HepG2 (cell line): ENCODE results near the gene NYNRIN. TPM values are rescaled to one million over a fixed set of nuclear protein-coding genes. Genes with fewer than 3 reads are reported as not detected.

ENCODE experiments used
- BORCS8-MEF2B ChIP-seq: sonication (generic); formaldehyde crosslinking; IDR thresholded peaks from 2 replicates; pipeline ENCODE4 v1.8.0; 2022; ENCODE audit warnings: mild to moderate bottlenecking, missing genetic modification reagents
- CREM ChIP-seq, 2 experiments: sonication (generic) in 1 of 2; formaldehyde crosslinking in 1 of 2; IDR thresholded peaks; 2 replicates each; pipeline versions ENCODE4 v1.4.0 to v1.6.1; 2016 to 2020; ENCODE audit warnings: antibody characterized with exemption in 1 of 2, mild to moderate bottlenecking in 1 of 2, missing genetic modification reagents in 1 of 2
- HNF4G ChIP-seq, 2 experiments: sonication (generic) in 1 of 2; formaldehyde crosslinking in 1 of 2; IDR thresholded peaks; 2 replicates each; pipeline versions ENCODE4 v1.4.0 to v1.6.1; 2011 to 2020; ENCODE audit warnings: borderline replicate concordance in 2 of 2, low read depth in 2 of 2, mild to moderate bottlenecking in 2 of 2, low read length in 1 of 2, missing genetic modification reagents in 1 of 2, moderate library complexity in 1 of 2
- HNRNPH1 ChIP-seq: fragments of 200-400 bp; formaldehyde crosslinking; optimal IDR thresholded peaks from 2 replicates; pipeline ENCODE3; 2017; ENCODE audit warnings: mild to moderate bottlenecking, low read depth, low read length
- JUNB ChIP-seq: sonication (generic); formaldehyde crosslinking; IDR thresholded peaks from 2 replicates; pipeline ENCODE4 v1.8.0; 2022; ENCODE audit warnings: missing genetic modification reagents, mild to moderate bottlenecking, borderline replicate concordance
- KLF12 ChIP-seq: sonication (generic); formaldehyde crosslinking; IDR thresholded peaks from 2 replicates; pipeline ENCODE4 v1.4.0; 2020; ENCODE audit warnings: missing genetic modification reagents, borderline replicate concordance
- NBN ChIP-seq: fragments of 450-650 bp; conservative IDR thresholded peaks from 2 replicates; pipeline ENCODE4 v1.6.1; 2017
- NR2C2 ChIP-seq: sonication (generic); formaldehyde crosslinking; IDR thresholded peaks from 2 replicates; pipeline ENCODE4 v1.4.0; 2020; ENCODE audit warnings: missing genetic modification reagents, mild to moderate bottlenecking, moderate library complexity, borderline replicate concordance
- PRPF4 ChIP-seq: fragments of 200-400 bp; formaldehyde crosslinking; IDR thresholded peaks from 2 replicates; pipeline ENCODE4 v1.6.1; 2016; ENCODE audit warnings: low read length, low read depth; ENCODE audit not compliant: poor library complexity, severe bottlenecking
- SKI ChIP-seq: fragments of 450-650 bp; IDR thresholded peaks from one replicate; pipeline ENCODE4 v1.6.1; 2018; ENCODE audit warnings: mild to moderate bottlenecking; ENCODE audit not compliant: partially characterized antibody
- TBP ChIP-seq: sonication (generic); formaldehyde crosslinking; IDR thresholded peaks from 2 replicates; pipeline ENCODE4 v1.5.0; 2020; ENCODE audit warnings: missing genetic modification reagents
- TEAD3 ChIP-seq: optimal IDR thresholded peaks from 2 replicates; pipeline ENCODE3; 2016; ENCODE audit warnings: borderline replicate concordance
- ZKSCAN5 ChIP-seq: sonication (generic); formaldehyde crosslinking; IDR thresholded peaks from 2 replicates; pipeline ENCODE4 v1.5.1; 2020; ENCODE audit warnings: mild to moderate bottlenecking, missing genetic modification reagents
- ZNF138 ChIP-seq: sonication (generic); formaldehyde crosslinking; IDR thresholded peaks from 2 replicates; pipeline ENCODE4 v1.5.0; 2020; ENCODE audit warnings: mild to moderate bottlenecking, low read depth, missing genetic modification reagents
- ZNF224 ChIP-seq: sonication (generic); formaldehyde crosslinking; IDR thresholded peaks from 2 replicates; pipeline ENCODE4 v1.5.0; 2020; ENCODE audit warnings: mild to moderate bottlenecking, missing genetic modification reagents
- ZNF317 ChIP-seq: sonication (generic); formaldehyde crosslinking; IDR thresholded peaks from 2 replicates; pipeline ENCODE4 v1.5.0; 2020; ENCODE audit warnings: mild to moderate bottlenecking, missing genetic modification reagents
- ZNF335 ChIP-seq: sonication (generic); formaldehyde crosslinking; IDR thresholded peaks from 2 replicates; pipeline ENCODE4 v1.4.0; 2020; ENCODE audit warnings: missing genetic modification reagents
- ZNF382 ChIP-seq: sonication (generic); formaldehyde crosslinking; IDR thresholded peaks from 2 replicates; pipeline ENCODE4 v1.5.0; 2020; ENCODE audit warnings: missing genetic modification reagents, mild to moderate bottlenecking, borderline replicate concordance
- ZNF451 ChIP-seq: sonication (generic); formaldehyde crosslinking; IDR thresholded peaks from 2 replicates; pipeline ENCODE4 v1.5.0; 2020; ENCODE audit warnings: mild to moderate bottlenecking, missing genetic modification reagents
- ZNF530 ChIP-seq: sonication (generic); formaldehyde crosslinking; IDR thresholded peaks from 2 replicates; pipeline ENCODE4 v1.5.0; 2020; ENCODE audit warnings: low read depth, mild to moderate bottlenecking, missing genetic modification reagents
- ZNF547 ChIP-seq: sonication (generic); formaldehyde crosslinking; IDR thresholded peaks from 2 replicates; pipeline ENCODE4 v1.5.1; 2020; ENCODE audit warnings: mild to moderate bottlenecking, missing genetic modification reagents
- polyA plus RNA-seq, 8 experiments: library from polyadenylated mRNA; depleted of rRNA in 3 of 8; stranded (reverse) in 7 of 8; unstranded in 1 of 8; fragments of >200 nt; fragmentation: Illumina TruSeq in 4 of 8; extraction: Trizol in 4 of 8; gene quantifications; 2 replicates each; pipeline versions ENCODE4 v1.2.1 to v1.2.3, GENCODE V29; 2011 to 2016; ENCODE audit warnings: low read depth in 4 of 8, missing spikeins in 1 of 8, mixed read lengths in 1 of 8; ENCODE audit not compliant: insufficient read depth in 1 of 8
- total RNA-seq, 5 experiments: library from RNA; depleted of rRNA; stranded (reverse); fragments of >200 nt; fragmentation: Illumina TruSeq; extraction: Trizol; gene quantifications; 2 replicates each; pipeline ENCODE4 v1.2.3, GENCODE V29; 2016; ENCODE audit warnings: low read depth in 1 of 5
- TF ChIP-seq, protein P1 (sequence below): sonication (generic); formaldehyde crosslinking; IDR thresholded peaks from 2 replicates; pipeline ENCODE4 v1.4.0; 2020; ENCODE audit warnings: low read depth, mild to moderate bottlenecking, missing genetic modification reagents
- TF ChIP-seq, protein P2 (sequence below): sonication (generic); formaldehyde crosslinking; IDR thresholded peaks from 2 replicates; pipeline ENCODE4 v1.4.0; 2020; ENCODE audit warnings: missing genetic modification reagents
- TF ChIP-seq, protein P3 (sequence below): sonication (generic); formaldehyde crosslinking; IDR thresholded peaks from 2 replicates; pipeline ENCODE4 v1.4.0; 2020; ENCODE audit warnings: mild to moderate bottlenecking, missing genetic modification reagents
- TF ChIP-seq, protein P4 (sequence below): sonication (generic); formaldehyde crosslinking; IDR thresholded peaks from 2 replicates; pipeline ENCODE4 v1.4.0; 2020; ENCODE audit warnings: missing genetic modification reagents

Gene NYNRIN
- total and polyA plus RNA-seq, 2 of the 13 experiments (the other 11 are each of a cell fraction or from before 2014, with no cell fraction given), result 0.63 to 1.1 TPM

DNA sequence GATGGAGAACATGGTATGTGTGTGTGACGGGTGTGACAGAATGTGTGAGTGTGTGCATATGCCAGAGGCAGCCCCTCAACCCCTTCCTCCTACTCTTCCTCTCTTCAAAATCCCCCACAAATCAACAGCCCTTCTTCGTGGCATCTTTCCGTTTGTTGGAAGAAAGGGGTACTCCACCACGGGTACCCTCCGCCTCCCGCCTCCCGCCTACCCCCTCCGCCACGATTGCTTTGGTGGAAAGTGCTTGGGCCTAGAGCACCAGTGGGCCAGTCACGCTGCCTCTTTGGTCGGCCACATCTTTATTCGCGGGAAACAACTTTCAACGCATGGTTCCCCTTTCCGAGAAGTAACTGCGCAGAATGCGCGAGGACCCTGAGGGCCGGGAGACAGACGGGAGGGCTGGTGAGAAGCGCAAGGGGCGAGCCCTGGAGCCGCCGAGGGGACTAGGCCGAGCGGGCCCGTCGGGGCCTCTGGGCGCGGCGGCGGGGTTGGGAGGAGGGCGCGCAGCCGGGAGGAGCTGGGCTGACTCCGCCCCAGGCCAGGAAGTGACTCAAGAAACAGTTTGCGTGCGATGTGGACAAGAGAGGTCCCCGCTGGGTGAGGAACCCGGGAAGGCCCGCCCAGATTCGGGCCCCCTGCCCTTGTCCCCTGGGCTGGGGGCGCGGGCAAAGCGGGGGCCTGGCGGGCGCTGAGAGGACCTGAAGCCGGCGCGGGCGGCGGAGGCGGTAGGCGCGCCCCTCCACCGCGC is 30.8 kb downstream of the NYNRIN start, which contains the start of the genes CBLN3 and KHNYN (continued):
- TF ChIP-seq, protein P1, sequence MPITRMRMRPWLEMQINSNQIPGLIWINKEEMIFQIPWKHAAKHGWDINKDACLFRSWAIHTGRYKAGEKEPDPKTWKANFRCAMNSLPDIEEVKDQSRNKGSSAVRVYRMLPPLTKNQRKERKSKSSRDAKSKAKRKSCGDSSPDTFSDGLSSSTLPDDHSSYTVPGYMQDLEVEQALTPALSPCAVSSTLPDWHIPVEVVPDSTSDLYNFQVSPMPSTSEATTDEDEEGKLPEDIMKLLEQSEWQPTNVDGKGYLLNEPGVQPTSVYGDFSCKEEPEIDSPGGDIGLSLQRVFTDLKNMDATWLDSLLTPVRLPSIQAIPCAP, result 0 out of 2 replicates have a peak, but pooled peaks have one; percentile 32
- no peak for TF ChIP-seq JUNB (CRISPR knock-in tag)
- TF ChIP-seq ZNF317 (CRISPR knock-in tag), result peak; percentile 76; the same call in 1 of the 2 replicates
- TF ChIP-seq ZNF335 (CRISPR knock-in tag), result peak; percentile 87; the same call in 1 of the 2 replicates
- no peak for TF ChIP-seq ZNF382 (CRISPR knock-in tag)
- TF ChIP-seq, protein P2, sequence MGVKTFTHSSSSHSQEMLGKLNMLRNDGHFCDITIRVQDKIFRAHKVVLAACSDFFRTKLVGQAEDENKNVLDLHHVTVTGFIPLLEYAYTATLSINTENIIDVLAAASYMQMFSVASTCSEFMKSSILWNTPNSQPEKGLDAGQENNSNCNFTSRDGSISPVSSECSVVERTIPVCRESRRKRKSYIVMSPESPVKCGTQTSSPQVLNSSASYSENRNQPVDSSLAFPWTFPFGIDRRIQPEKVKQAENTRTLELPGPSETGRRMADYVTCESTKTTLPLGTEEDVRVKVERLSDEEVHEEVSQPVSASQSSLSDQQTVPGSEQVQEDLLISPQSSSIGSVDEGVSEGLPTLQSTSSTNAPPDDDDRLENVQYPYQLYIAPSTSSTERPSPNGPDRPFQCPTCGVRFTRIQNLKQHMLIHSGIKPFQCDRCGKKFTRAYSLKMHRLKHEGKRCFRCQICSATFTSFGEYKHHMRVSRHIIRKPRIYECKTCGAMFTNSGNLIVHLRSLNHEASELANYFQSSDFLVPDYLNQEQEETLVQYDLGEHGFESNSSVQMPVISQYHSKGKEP (CRISPR knock-in tag), result peak; percentile 28; the same call in 1 of the 2 replicates
- peak; percentile 41; the same call in 1 of the 2 replicates for TF ChIP-seq ZKSCAN5 (CRISPR knock-in tag)
- TF ChIP-seq, protein P3, sequence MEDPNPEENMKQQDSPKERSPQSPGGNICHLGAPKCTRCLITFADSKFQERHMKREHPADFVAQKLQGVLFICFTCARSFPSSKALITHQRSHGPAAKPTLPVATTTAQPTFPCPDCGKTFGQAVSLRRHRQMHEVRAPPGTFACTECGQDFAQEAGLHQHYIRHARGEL, result peak; percentile 96
- TF ChIP-seq ZNF224, result no peak
- no peak for TF ChIP-seq HNF4G (IDR thresholded peaks at IDR 0.05; ENCODE audit: borderline replicate concordance, low read depth, low read length)
- TF ChIP-seq HNF4G (CRISPR knock-in tag; IDR thresholded peaks at IDR 0.05; ENCODE audit: borderline replicate concordance, low read depth), result peak; percentile 67; the same call in 1 of the 2 replicates
- no peak for TF ChIP-seq NBN
- TF ChIP-seq TEAD3 (CRISPR knock-in tag), result peak; percentile 32
- peak; percentile 85 for TF ChIP-seq BORCS8-MEF2B
- TF ChIP-seq NR2C2 (CRISPR knock-in tag), result peak; percentile 67
- TF ChIP-seq TBP (CRISPR knock-in tag), result no peak
- no peak; the same call in none of the 2 replicates for TF ChIP-seq ZNF451
- no peak for TF ChIP-seq HNRNPH1
- peak; percentile 87; the same call in 1 of the 2 replicates for TF ChIP-seq ZNF138 (CRISPR knock-in tag)
- peak; percentile 79 for TF ChIP-seq SKI
- no peak for TF ChIP-seq ZNF530 (CRISPR knock-in tag)
- no peak; the same call in 1 of the 2 replicates for TF ChIP-seq KLF12 (CRISPR knock-in tag)
- peak; percentile 97 for TF ChIP-seq ZNF547 (CRISPR knock-in tag)
- TF ChIP-seq, protein P4, sequence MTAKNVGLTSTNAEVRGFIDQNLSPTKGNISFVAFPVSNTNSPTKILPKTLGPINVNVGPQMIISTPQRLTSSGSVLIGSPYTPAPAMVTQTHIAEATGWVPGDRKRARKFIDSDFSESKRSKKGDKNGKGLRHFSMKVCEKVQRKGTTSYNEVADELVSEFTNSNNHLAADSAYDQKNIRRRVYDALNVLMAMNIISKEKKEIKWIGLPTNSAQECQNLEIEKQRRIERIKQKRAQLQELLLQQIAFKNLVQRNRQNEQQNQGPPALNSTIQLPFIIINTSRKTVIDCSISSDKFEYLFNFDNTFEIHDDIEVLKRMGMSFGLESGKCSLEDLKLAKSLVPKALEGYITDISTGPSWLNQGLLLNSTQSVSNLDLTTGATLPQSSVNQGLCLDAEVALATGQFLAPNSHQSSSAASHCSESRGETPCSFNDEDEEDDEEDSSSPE (CRISPR knock-in tag), result peak; percentile 72
- no peak for TF ChIP-seq PRPF4
- no peak for TF ChIP-seq CREM (IDR thresholded peaks at IDR 0.05)
- no peak for TF ChIP-seq CREM (CRISPR knock-in tag; IDR thresholded peaks at IDR 0.05)
